Right cardiac atrium (tissue), 5 donors: ENCODE data around the gene PPARGC1A. TPM values are rescaled to one million over a fixed set of nuclear protein-coding genes. Genes with fewer than 3 reads are reported as not detected.
A peak's percentile ranks its signal among the peaks of the same experiment; 100 is the strongest.

ENCODE experiments used
- ATAC-seq, 2 donors: fragments of 200-7000 bp; cut with Tn5 transposase; one replicate each; pipeline versions ENCODE4 v1.8.0 to v1.9.1; 2020; ENCODE audit warnings: moderate library complexity in 2 of 2, mild to moderate bottlenecking in 1 of 2
- DNase-seq, 3 donors: peaks; one replicate each; pipeline ENCODE4 v3.0.0-alpha.2; 2020
- H3K27ac ChIP-seq: one replicate; pipeline ENCODE4 v1.5.1; 2013; ENCODE audit warnings: mild to moderate bottlenecking, low read length, control low read depth, moderate library complexity
- H3K27me3 ChIP-seq: one replicate; pipeline ENCODE4 v1.6.1; 2013; ENCODE audit not compliant: control insufficient read depth, insufficient read depth
- H3K4me1 ChIP-seq: one replicate; pipeline ENCODE4 v1.6.1; 2013; ENCODE audit warnings: low read length; ENCODE audit not compliant: control insufficient read depth, insufficient read depth
- H3K4me3 ChIP-seq: one replicate; pipeline ENCODE4 v1.5.1; 2013; ENCODE audit warnings: low read length, control low read depth
- H3K9me3 ChIP-seq: one replicate; pipeline ENCODE4 v1.6.1; 2013; ENCODE audit warnings: low read length; ENCODE audit not compliant: control insufficient read depth
- WGBS: extraction: QIAGEN DNeasy Blood & Tissue Kit; methylation state at CpG from one replicate; pipeline ENCODE4 v1.1.7; 2013; 5-methylcytosine and 5-hydroxymethylcytosine counted together
- intact Hi-C, 4 donors: fragments of 100-400 bp; cut with DNase I; formaldehyde crosslinking; loops; one replicate each; pipeline versions ENCODE4 v1.11.0 to v1.14.0; 2022 to 2023
- polyA plus RNA-seq: library from polyadenylated mRNA; stranded (reverse); fragments of 200-250 nt; gene quantifications from one replicate; pipeline ENCODE4 v1.2.3, GENCODE V29; 2013
- total RNA-seq, 4 donors: library from RNA; stranded (reverse); fragmentation: NEBNext Ultra II Directional; extraction: Animal tissue kit (Norgen Biotek cat#: 25700); gene quantifications; one replicate each; pipeline ENCODE4 v1.2.1, GENCODE V29; 2021
- donor health status: healthy with polysubstance abuse.
- donor health status: DM: no; HTN: yes; CAD: no.
- donor health status: DM: no; HTN: no; CAD: no.
- donor health status: DM: no; HTN: yes; CAD: no; lungs with severe emphysema.
- donor health status: DM: yes; HTN: yes; CAD: no.

The PPARGC1A gene
- total and polyA plus RNA-seq, 5 donors, result 22.2 to 130 (median 77.1) TPM

DNA sequence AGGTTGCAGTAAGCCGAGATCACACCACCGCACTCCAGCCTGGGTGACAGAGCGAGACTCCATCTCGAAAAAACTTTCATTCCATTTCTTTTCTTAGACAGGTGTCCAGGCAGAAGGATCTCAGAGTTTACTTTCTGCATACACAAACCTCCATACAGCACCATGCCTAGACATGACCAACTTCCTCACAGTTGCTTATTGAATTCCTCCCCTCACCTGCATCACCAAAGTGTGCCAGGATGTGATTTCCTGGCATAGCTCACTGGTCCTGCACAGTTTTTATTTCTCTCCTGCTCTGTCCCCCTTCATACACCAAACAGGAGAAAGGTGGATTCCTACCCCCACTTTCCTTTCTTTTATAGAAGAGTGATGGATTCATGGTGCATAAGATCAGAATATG is 34.7 kb upstream of the PPARGC1A start:
- ATAC-seq (no peak), DNase-seq (no peak)
- Histone ChIP-seq H3K27me3 (no peaks in the 10 kb centered on the region), H3K27ac (no peak overlapping the region), H3K4me1 (peaks cover 4% of the 10 kb centered on the region), H3K4me3 (no peak overlapping the region), H3K9me3 (no peaks in the 10 kb centered on the region)
- intact Hi-C loops, result no loop called here
- 93% methylated on average over 4 of the region's 4 CpGs for WGBS

DNA sequence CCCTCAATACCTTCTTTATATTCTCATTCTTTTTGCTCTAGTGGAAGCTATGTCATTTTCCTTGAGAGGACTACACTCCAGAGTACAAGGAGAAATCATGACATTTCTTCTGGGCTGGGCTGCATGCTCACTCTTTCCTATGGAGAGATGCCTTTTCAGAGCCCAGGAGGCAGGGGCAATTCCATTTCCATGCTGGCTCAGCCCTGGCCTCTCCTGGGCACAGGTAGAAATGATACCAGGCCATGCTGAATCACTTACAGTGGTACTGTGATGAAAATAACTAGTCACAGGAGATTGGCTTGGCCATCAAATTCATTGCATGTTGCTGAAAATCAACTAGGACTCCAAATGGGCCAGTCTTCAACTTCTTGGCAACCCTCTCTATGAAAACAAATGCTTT is 34.0 kb upstream of the PPARGC1A start:
- Histone ChIP-seq H3K27me3 (no peaks in the 10 kb centered on the region), H3K4me1 (no peaks in the 10 kb centered on the region), H3K9me3 (no peaks in the 10 kb centered on the region), H3K27ac (no peak overlapping the region), H3K4me3 (no peak overlapping the region)
- ATAC-seq, result peak in 1 of 2 donors; percentile 41
- DNase-seq, result no peak
- intact Hi-C loops, result no loop called here

DNA sequence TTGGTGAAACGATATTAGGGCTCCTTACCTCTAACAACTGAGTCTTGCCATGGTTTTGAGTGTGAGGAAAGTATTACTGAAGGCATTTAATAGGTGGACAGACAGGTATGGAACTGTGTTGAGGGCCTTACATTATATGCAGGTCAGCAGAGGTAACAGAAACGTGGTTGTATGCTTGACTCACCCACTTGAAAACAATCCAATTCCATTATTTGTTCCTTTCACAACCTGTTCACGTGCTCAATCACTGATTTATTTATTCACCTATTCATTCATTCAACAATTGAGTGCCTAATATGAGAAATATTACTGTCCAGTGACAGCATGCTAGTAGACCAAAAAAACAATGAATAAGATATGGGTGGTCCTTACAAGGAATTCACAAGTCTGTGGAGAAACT is 33.3 kb upstream of the PPARGC1A start:
- H3K27me3 ChIP-seq, result no peaks in the 10 kb centered on the region
- no peak for ATAC-seq
- no peak overlapping the region for H3K27ac ChIP-seq
- no peak for DNase-seq
- 70% methylated on average over 3 of the region's 3 CpGs for WGBS
- intact Hi-C loops, result no loop called here
- H3K4me3 ChIP-seq, result no peak overlapping the region
- no peaks in the 10 kb centered on the region for H3K9me3 ChIP-seq
- no peaks in the 10 kb centered on the region for H3K4me1 ChIP-seq

DNA sequence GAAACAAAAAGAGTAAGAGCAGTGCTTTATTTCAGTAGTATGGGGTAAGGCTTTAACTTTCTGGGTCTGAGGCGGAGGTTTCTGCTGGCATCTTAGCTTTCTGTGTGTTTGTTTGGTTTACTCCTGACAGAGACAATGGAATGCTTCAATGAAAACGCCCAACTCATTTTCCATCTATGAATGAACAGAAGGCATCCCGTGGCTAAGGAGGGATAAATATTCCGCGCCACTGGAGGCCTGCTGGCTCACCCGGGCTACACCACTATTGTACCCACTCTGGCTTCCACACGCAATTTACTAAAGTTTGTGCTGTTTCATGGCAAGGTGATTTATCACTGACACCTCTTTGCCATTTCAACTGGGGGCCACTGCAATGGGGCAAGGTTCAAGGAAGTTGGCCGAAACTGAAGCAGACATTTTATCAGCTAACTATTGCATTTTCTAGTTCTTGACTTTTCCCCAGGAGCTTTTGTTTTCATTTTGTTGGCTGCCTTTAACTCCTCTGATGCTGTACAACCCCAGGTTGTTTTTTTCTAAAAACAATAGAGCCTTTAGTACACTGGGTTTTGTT is 32.8 kb upstream of the PPARGC1A start:
- H3K9me3 ChIP-seq, result no peaks in the 10 kb centered on the region
- no peaks in the 10 kb centered on the region for H3K4me1 ChIP-seq
- no peak overlapping the region for H3K4me3 ChIP-seq
- H3K27me3 ChIP-seq, result no peaks in the 10 kb centered on the region
- DNase-seq (no peak), ATAC-seq (no peak)
- intact Hi-C loops, result no loop called here
- WGBS, result 86% methylated on average over 8 of the region's 8 CpGs
- H3K27ac ChIP-seq, result no peak overlapping the region

DNA sequence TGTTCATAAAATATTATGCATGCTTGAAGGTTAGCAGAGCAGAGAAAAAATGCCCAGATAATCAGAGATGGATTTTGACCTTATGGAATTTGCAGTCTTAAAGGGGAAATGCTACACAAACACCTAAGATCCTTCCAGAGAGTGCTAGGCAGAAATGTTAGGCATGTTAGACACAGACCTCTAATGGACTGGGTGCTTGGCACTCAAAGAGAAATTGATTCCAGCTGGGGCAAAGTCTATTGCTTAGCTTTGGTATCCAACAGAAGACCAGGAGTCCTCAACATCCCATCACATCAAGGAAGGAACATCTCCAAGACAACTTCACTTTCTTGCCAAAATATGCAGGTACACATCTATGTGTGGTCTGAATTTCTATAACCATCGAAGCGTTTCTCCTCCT is 32.2 kb upstream of the PPARGC1A start:
- Histone ChIP-seq H3K9me3 (no peaks in the 10 kb centered on the region), H3K27me3 (no peaks in the 10 kb centered on the region), H3K4me1 (no peaks in the 10 kb centered on the region), H3K4me3 (no peak overlapping the region), H3K27ac (no peak overlapping the region)
- no peak for DNase-seq
- intact Hi-C loops, result no loop called here
- ATAC-seq, result no peak
- over 99% methylated on average over 2 of the region's 2 CpGs for WGBS

DNA sequence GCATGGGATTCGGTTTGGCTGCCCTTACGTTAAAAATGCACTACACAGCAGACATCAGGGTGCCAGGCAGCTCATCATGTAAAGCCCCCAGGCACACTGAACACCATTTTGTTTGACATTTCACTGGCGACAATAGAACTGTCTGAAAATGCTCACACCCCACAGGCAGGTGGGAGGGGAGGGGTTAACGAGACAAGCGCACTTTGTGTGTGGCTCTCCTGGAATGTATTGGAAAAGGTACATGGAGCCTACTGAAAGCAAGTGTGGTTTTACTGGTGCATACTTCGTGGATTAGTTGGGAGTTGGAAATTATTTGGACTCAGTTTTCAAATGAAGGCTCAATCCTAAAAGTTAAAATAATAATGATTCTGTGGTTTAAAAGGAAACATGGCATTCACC is 31.6 kb upstream of the PPARGC1A start:
- no peak for DNase-seq
- 86% methylated on average over 6 of the region's 6 CpGs for WGBS
- no peaks in the 10 kb centered on the region for H3K9me3 ChIP-seq
- intact Hi-C loops, result no loop called here
- ATAC-seq, result no peak
- H3K4me3 ChIP-seq, result no peak overlapping the region
- H3K4me1 ChIP-seq, result no peaks in the 10 kb centered on the region
- H3K27me3 ChIP-seq, result no peaks in the 10 kb centered on the region
- H3K27ac ChIP-seq, result no peak overlapping the region

DNA sequence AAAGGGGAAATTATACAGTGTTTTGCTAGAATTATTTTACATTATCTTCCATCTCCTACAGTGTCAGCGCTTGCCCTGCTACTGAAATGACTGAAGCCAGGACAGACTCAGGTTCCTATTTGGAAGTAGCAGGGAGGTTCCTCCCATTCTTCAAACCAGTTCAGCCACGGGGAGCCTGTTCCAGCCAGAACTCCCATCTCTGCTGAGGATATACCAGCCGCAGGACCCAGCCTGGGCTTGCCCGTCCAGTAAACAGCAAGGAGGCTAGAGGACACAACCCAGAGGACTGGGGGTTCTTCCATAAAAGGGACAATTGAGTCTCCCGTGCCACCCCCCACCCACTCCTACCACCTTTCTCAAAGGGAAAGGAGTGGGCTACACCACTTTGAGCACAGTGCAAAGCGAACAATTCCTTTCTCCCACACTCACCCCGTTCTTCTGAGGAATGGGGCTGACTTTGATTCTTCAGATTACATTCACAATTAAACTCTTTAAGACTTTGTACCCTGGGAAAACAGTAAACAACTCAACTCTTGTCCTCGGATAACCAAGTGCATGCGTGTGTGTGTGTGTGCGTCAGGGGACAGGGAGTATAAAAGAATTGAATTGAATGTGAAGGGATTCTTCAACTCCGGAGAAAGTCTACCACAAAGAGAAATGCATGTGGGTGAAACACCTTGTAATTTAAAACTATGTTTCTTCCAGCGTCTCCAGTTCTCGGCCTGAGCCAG is 31.0 kb upstream of the PPARGC1A start:
- WGBS, result 76% methylated on average over 13 of the region's 13 CpGs
- intact Hi-C loops, result no loop called here
- Histone ChIP-seq H3K27ac (no peak overlapping the region), H3K4me3 (no peak overlapping the region), H3K9me3 (no peaks in the 10 kb centered on the region), H3K4me1 (no peaks in the 10 kb centered on the region), H3K27me3 (no peaks in the 10 kb centered on the region)
- ATAC-seq (peak in 1 of 2 donors; percentile 40), DNase-seq (no peak)

DNA sequence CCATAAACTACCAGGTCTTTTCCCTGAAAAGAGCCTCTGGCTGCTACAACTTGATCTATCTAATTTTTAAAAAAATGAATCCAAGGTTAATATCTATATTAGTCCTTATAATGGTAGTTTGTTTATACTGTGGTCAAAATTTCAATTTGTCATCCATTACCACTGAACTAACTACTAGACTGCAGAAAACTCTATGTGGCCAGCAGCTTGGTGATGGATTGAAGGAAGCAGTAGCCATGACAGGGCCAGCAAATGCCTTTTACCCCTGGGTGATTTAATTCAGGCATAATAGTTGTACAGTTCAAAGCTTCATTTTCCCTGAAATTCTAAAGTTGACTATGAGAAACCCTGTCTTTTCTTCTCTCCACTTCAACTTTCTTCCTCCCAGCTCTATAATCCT is 30.4 kb upstream of the PPARGC1A start:
- Histone ChIP-seq H3K27ac (no peak overlapping the region), H3K4me3 (no peak overlapping the region), H3K27me3 (no peaks in the 10 kb centered on the region), H3K4me1 (no peaks in the 10 kb centered on the region), H3K9me3 (no peaks in the 10 kb centered on the region)
- intact Hi-C loops, result no loop called here
- no peak for DNase-seq
- ATAC-seq, result no peak

DNA sequence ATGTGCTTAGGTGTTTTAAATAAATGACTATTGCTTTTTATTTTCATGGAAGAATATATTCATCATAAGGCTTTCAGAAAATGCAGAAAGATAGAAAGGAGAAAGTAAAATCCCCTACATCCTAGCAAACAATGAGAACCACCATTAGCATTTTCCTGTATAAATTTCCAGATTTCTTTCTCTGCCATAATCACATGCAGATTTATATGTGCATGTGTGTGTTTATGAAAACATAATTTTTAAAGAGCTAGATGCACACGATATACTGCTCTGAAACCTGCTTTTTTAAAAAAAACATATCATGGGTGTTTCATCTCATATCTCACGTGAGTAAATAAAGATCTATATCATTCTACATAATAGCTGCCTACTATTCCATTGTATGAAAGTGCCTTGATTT is 26.4 kb upstream of the PPARGC1A start:
- no peaks in the 10 kb centered on the region for H3K27me3 ChIP-seq
- intact Hi-C loops, result no loop called here
- no peaks in the 10 kb centered on the region for H3K9me3 ChIP-seq
- H3K27ac ChIP-seq, result no peak overlapping the region
- no peak overlapping the region for H3K4me3 ChIP-seq
- DNase-seq (no peak), ATAC-seq (no peak)
- 81% methylated on average over 2 of the region's 2 CpGs for WGBS
- H3K4me1 ChIP-seq, result no peaks in the 10 kb centered on the region

DNA sequence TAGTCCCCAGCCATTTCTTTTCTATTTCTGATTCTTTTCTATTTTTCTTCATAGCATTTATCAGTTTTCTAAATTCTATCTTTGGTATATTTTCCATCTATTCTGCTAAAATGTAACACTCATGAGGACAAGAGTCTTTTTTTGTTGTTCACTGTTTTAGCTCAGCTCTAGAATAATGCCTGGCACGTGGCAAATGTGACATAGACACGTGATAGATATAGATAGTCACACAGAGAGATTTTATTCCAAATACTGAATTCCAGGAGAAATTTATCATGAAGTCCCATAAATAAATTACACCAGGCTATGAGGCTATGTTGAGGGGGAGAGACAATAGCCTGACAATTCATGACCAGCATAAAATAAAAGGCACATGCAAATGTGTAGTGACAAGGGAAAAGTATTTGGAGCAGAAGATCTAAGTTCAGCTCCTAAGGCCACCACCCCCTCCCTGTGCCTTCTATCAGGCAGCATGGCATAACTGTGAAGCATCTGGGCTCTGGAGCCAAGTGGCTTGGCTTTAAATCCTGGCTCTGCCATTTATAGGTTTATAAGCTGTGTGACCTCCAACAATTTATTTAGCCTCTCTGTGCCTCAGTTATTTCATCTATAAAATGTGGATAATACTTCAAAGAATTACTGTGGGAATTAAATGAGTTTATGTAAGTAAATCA is 25.7 kb upstream of the PPARGC1A start:
- intact Hi-C loops, result no loop called here
- H3K9me3 ChIP-seq, result no peaks in the 10 kb centered on the region
- ATAC-seq, result no peak
- WGBS, result 46% methylated on average over 2 of the region's 2 CpGs
- DNase-seq, result no peak
- H3K27me3 ChIP-seq, result no peaks in the 10 kb centered on the region
- H3K4me1 ChIP-seq, result no peaks in the 10 kb centered on the region
- H3K4me3 ChIP-seq, result no peak overlapping the region
- H3K27ac ChIP-seq, result no peak overlapping the region

DNA sequence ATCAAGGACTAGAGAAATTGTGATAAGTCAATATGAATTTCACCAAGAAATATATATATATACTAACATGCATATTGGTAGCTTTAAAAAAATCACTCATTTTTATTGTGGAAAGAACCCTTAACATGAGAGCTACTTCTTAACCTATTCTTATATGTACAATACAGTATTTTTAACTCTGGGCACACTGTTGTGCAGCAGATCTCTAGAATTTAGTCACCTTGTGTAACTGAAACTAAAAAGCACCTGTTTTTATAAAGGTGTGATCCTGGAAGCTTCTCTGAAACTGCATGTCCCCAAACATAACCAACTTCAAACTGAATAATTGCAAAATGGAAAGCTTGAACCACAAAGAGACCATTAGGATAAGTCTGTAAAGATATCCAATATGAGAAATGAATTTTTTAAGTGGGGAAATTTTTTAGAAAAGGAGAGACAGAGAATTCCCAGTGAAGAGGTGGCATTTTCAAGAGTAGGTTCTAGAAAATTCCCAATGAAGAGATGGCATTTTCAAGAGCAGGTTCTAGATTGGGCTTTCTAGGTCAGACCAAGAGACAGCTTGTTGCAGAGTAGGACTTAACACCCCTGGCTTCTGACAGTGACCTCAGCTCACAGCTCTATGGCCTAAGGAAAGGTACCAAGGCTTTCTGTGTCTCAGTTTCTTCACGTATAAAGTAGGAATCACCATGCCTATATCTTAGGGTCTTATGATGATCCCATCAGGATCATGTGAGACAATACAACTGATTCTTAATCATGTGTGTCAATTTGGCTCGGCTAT is 22.0 kb upstream of the PPARGC1A start:
- intact Hi-C loops, result no loop called here
- no peak for DNase-seq
- H3K27ac ChIP-seq, result no peak overlapping the region
- no peak for ATAC-seq
- H3K9me3 ChIP-seq, result no peaks in the 10 kb centered on the region
- H3K27me3 ChIP-seq, result no peaks in the 10 kb centered on the region
- no peak overlapping the region for H3K4me3 ChIP-seq
- H3K4me1 ChIP-seq, result no peaks in the 10 kb centered on the region
- 88% methylated on average over 2 of the region's 2 CpGs for WGBS
